ENCODE data around the gene NAXD.

DNA sequence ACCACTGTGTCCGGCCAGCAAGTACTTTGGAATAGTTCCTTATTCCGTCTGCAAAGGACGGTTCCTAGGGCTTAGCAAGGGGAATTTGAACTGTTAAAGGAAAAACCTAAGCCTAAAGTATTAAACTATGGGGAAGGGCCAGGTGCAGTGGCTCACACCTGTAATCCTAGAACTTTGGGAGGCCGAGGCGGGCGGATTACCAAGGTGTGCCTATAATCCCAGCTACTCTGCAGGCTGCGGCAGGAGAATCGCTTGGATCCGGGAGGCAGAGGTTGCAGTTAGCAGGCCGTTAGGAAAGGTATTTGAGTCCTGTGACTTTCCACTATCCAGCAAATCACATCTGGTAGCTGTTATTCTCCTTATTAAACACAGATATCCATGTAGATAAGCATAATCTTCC lies 44.5 kb upstream of the NAXD start:
- TF ChIP-seq POLR2A (IDR thresholded peaks at IDR 0.05) (no peak), POLR2AphosphoS5 (IDR thresholded peaks at IDR 0.05) (no peak)
- TF ChIP-seq, protein P1, sequence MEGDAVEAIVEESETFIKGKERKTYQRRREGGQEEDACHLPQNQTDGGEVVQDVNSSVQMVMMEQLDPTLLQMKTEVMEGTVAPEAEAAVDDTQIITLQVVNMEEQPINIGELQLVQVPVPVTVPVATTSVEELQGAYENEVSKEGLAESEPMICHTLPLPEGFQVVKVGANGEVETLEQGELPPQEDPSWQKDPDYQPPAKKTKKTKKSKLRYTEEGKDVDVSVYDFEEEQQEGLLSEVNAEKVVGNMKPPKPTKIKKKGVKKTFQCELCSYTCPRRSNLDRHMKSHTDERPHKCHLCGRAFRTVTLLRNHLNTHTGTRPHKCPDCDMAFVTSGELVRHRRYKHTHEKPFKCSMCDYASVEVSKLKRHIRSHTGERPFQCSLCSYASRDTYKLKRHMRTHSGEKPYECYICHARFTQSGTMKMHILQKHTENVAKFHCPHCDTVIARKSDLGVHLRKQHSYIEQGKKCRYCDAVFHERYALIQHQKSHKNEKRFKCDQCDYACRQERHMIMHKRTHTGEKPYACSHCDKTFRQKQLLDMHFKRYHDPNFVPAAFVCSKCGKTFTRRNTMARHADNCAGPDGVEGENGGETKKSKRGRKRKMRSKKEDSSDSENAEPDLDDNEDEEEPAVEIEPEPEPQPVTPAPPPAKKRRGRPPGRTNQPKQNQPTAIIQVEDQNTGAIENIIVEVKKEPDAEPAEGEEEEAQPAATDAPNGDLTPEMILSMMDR (IDR thresholded peaks at IDR 0.05 in 8 of 11, conservative IDR thresholded peaks at IDR 0.05 in 3 of 11), result no peak

Measured in spleen (tissue), 7 donors.